WTC11 (cell line): Measurements from ENCODE around the gene ARL15. TPM values are rescaled to one million over a fixed set of nuclear protein-coding genes. Genes with fewer than 3 reads are reported as not detected.

Source experiments
- ATAC-seq: fragments of 200-7000 bp; cut with Tn5 transposase; 2 replicates; pipeline ENCODE4 v1.10.0; 2021; ENCODE audit warnings: mild to moderate bottlenecking, moderate library complexity
- CTCF ChIA-PET: fragments of 300-600 bp; sonication (Branson Sonifier 250); formaldehyde crosslinking; loops from one replicate; lab custom pipeline; 2021; ENCODE audit warnings: antibody characterized with exemption; lab: Charles Lee
- POLR2A ChIA-PET: fragments of 350-600 bp; sonication (Branson Sonifier 250); formaldehyde crosslinking; loops from one replicate; lab custom pipeline; 2021; ENCODE audit warnings: antibody characterized with exemption; lab: Charles Lee
- DNase-seq: peaks from one replicate; pipeline ENCODE4 v3.0.0; 2021; ENCODE audit warnings: low spot score
- H3K27ac Mint-ChIP-seq: 2 replicates; pipeline ENCODE4 v1.8.0; 2021; ENCODE audit warnings: mixed read lengths
- H3K27me3 Mint-ChIP-seq: 2 replicates; pipeline ENCODE4 v1.8.0; 2021; ENCODE audit warnings: low read depth, mild to moderate bottlenecking, moderate library complexity, mixed read lengths
- H3K36me3 Mint-ChIP-seq: 2 replicates; pipeline ENCODE4 v1.8.0; 2021; ENCODE audit warnings: mixed read lengths
- H3K4me1 Mint-ChIP-seq: 2 replicates; pipeline ENCODE4 v1.8.0; 2022; ENCODE audit warnings: mixed read lengths
- H3K4me3 Mint-ChIP-seq: 2 replicates; pipeline ENCODE4 v1.8.0; 2021; ENCODE audit warnings: mild to moderate bottlenecking, moderate library complexity, mixed read lengths
- H3K9me3 Mint-ChIP-seq: 2 replicates; pipeline ENCODE4 v1.8.0; 2021; ENCODE audit warnings: mixed read lengths
- CREB1 ChIP-seq: sonication (generic); formaldehyde crosslinking; IDR thresholded peaks from 2 replicates; pipeline ENCODE4 v1.8.0; 2023; ENCODE audit warnings: mild to moderate bottlenecking, missing genetic modification reagents
- ETV6 ChIP-seq: sonication (generic); formaldehyde crosslinking; IDR thresholded peaks from 2 replicates; pipeline ENCODE4 v1.8.1; 2022; ENCODE audit warnings: mild to moderate bottlenecking, missing genetic modification reagents
- NFE2L1 ChIP-seq: sonication (generic); formaldehyde crosslinking; IDR thresholded peaks from 2 replicates; pipeline ENCODE4 v1.8.1; 2023; ENCODE audit warnings: missing genetic modification reagents
- NFYB ChIP-seq: sonication (generic); formaldehyde crosslinking; conservative IDR thresholded peaks from 2 replicates; pipeline ENCODE4 v1.8.0; 2022; ENCODE audit warnings: low read depth, missing genetic modification reagents
- OVOL2 ChIP-seq: fragments of 250-450 bp; sonication (Bioruptor Pico); IDR thresholded peaks from 2 replicates; pipeline ENCODE4 v1.9.0; 2021; ENCODE audit warnings: mild to moderate bottlenecking, borderline replicate concordance
- RORB ChIP-seq: fragments of 250-450 bp; sonication (Bioruptor Pico); IDR thresholded peaks from 2 replicates; pipeline ENCODE4 v1.9.0; 2021; ENCODE audit warnings: mild to moderate bottlenecking
- TP53 ChIP-seq: sonication (generic); formaldehyde crosslinking; IDR thresholded peaks from 2 replicates; pipeline ENCODE4 v1.8.1; 2023; ENCODE audit warnings: mild to moderate bottlenecking, missing genetic modification reagents
- ZNF138 ChIP-seq: sonication (generic); formaldehyde crosslinking; conservative IDR thresholded peaks from 2 replicates; pipeline ENCODE4 v1.8.1; 2022; ENCODE audit warnings: mild to moderate bottlenecking, moderate library complexity, missing genetic modification reagents
- ZNF232 ChIP-seq: sonication (generic); formaldehyde crosslinking; IDR thresholded peaks from 2 replicates; pipeline ENCODE4 v1.8.0; 2022; ENCODE audit warnings: mild to moderate bottlenecking, missing genetic modification reagents
- total RNA-seq: library from RNA; stranded (reverse); gene quantifications from 3 replicates; pipeline ENCODE4 v1.2.3, GENCODE V29; 2021
- TF ChIP-seq, protein P1 (sequence below): sonication (generic); formaldehyde crosslinking; IDR thresholded peaks from 2 replicates; pipeline ENCODE4 v1.8.0; 2022; ENCODE audit warnings: mild to moderate bottlenecking, missing genetic modification reagents
- TF ChIP-seq, protein P2 (sequence below): fragments of 200-600 bp; IDR thresholded peaks from 2 replicates; pipeline ENCODE4 v1.8.0; 2022; ENCODE audit warnings: antibody characterized with exemption
- TF ChIP-seq, protein P3 (sequence below): sonication (generic); formaldehyde crosslinking; conservative IDR thresholded peaks from 2 replicates; pipeline ENCODE4 v1.8.1; 2023; ENCODE audit warnings: mild to moderate bottlenecking, low read depth, missing genetic modification reagents, moderate library complexity
- TF ChIP-seq, protein P4 (sequence below): sonication (generic); formaldehyde crosslinking; IDR thresholded peaks from 2 replicates; pipeline ENCODE4 v1.8.1; 2022; ENCODE audit warnings: low read depth, mild to moderate bottlenecking, moderate library complexity, missing genetic modification reagents, borderline replicate concordance
- TF ChIP-seq, protein P5 (sequence below): sonication (generic); formaldehyde crosslinking; IDR thresholded peaks from 2 replicates; pipeline ENCODE4 v1.8.0; 2022; ENCODE audit warnings: mild to moderate bottlenecking, missing genetic modification reagents
- TF ChIP-seq, protein P6 (sequence below): sonication (generic); formaldehyde crosslinking; IDR thresholded peaks from 2 replicates; pipeline ENCODE4 v1.8.1; 2023; ENCODE audit warnings: mild to moderate bottlenecking, missing genetic modification reagents, moderate library complexity
- TF ChIP-seq, protein P7 (sequence below): fragments of 250-450 bp; sonication (Bioruptor Pico); IDR thresholded peaks from 2 replicates; pipeline ENCODE4 v1.9.0; 2021; ENCODE audit warnings: mild to moderate bottlenecking
- TF ChIP-seq, protein P8 (sequence below): sonication (generic); formaldehyde crosslinking; IDR thresholded peaks from 2 replicates; pipeline ENCODE4 v1.8.1; 2022; ENCODE audit warnings: mild to moderate bottlenecking, moderate library complexity, missing genetic modification reagents

Gene ARL15
- total RNA-seq, 1 experiment from 2014 or later: 20.1 TPM

DNA sequence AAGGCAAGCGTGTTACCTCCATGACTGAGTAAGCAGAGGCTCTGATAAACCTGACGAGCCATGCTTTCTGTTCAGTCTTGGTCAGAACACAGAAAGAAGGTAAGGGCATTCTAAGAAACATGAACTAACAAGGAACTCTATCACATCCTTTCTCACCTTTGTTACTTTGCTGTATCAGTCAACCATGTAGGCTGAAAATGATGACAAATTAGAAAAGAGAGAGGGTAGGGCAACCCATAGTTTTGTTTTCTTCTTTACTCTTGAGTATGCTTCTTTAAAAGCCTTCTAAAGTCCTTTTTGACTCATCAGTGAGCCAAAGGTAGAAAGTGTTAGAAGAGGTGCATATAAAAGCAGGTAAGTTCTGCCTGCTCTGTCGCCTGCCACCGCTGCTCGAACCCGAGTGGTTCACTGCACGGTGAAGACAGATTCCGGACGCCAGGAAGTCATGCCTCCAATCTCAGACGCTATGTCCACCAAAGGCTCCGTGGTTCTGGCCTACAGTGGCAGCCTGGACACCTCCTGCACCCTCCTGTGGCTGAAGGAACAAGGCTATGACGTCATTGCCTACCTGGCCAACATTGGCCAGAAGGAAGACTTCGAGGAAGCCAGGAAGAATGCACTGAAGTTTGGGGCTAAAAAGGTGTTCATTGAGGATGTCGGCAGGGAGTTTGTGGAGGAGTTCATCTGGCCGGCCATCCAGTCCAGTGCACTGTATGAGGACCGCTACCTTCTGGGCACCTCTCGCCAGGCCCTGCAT, 451.5 kb downstream of the ARL15 start:
- CTCF ChIA-PET: no interaction called here
- DNase-seq (no peak), ATAC-seq (no peak)
- TF ChIP-seq ZNF232 (CRISPR knock-in tag) (no peak), ETV6 (no peak), RORB (CRISPR knock-in tag) (no peak), ZNF138 (CRISPR knock-in tag) (no peak), NFE2L1 (CRISPR knock-in tag) (no peak), OVOL2 (no peak), TP53 (CRISPR knock-in tag) (no peak)
- TF ChIP-seq, protein P1, sequence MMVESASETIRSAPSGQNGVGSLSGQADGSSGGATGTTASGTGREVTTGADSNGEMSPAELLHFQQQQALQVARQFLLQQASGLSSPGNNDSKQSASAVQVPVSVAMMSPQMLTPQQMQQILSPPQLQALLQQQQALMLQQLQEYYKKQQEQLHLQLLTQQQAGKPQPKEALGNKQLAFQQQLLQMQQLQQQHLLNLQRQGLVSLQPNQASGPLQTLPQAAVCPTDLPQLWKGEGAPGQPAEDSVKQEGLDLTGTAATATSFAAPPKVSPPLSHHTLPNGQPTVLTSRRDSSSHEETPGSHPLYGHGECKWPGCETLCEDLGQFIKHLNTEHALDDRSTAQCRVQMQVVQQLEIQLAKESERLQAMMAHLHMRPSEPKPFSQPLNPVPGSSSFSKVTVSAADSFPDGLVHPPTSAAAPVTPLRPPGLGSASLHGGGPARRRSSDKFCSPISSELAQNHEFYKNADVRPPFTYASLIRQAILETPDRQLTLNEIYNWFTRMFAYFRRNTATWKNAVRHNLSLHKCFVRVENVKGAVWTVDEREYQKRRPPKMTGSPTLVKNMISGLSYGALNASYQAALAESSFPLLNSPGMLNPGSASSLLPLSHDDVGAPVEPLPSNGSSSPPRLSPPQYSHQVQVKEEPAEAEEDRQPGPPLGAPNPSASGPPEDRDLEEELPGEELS (CRISPR knock-in tag): no peak
- TF ChIP-seq, protein P2, sequence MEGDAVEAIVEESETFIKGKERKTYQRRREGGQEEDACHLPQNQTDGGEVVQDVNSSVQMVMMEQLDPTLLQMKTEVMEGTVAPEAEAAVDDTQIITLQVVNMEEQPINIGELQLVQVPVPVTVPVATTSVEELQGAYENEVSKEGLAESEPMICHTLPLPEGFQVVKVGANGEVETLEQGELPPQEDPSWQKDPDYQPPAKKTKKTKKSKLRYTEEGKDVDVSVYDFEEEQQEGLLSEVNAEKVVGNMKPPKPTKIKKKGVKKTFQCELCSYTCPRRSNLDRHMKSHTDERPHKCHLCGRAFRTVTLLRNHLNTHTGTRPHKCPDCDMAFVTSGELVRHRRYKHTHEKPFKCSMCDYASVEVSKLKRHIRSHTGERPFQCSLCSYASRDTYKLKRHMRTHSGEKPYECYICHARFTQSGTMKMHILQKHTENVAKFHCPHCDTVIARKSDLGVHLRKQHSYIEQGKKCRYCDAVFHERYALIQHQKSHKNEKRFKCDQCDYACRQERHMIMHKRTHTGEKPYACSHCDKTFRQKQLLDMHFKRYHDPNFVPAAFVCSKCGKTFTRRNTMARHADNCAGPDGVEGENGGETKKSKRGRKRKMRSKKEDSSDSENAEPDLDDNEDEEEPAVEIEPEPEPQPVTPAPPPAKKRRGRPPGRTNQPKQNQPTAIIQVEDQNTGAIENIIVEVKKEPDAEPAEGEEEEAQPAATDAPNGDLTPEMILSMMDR: no peak
- TF ChIP-seq, protein P3, sequence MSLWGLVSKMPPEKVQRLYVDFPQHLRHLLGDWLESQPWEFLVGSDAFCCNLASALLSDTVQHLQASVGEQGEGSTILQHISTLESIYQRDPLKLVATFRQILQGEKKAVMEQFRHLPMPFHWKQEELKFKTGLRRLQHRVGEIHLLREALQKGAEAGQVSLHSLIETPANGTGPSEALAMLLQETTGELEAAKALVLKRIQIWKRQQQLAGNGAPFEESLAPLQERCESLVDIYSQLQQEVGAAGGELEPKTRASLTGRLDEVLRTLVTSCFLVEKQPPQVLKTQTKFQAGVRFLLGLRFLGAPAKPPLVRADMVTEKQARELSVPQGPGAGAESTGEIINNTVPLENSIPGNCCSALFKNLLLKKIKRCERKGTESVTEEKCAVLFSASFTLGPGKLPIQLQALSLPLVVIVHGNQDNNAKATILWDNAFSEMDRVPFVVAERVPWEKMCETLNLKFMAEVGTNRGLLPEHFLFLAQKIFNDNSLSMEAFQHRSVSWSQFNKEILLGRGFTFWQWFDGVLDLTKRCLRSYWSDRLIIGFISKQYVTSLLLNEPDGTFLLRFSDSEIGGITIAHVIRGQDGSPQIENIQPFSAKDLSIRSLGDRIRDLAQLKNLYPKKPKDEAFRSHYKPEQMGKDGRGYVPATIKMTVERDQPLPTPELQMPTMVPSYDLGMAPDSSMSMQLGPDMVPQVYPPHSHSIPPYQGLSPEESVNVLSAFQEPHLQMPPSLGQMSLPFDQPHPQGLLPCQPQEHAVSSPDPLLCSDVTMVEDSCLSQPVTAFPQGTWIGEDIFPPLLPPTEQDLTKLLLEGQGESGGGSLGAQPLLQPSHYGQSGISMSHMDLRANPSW (CRISPR knock-in tag): no peak
- TF ChIP-seq, protein P4, sequence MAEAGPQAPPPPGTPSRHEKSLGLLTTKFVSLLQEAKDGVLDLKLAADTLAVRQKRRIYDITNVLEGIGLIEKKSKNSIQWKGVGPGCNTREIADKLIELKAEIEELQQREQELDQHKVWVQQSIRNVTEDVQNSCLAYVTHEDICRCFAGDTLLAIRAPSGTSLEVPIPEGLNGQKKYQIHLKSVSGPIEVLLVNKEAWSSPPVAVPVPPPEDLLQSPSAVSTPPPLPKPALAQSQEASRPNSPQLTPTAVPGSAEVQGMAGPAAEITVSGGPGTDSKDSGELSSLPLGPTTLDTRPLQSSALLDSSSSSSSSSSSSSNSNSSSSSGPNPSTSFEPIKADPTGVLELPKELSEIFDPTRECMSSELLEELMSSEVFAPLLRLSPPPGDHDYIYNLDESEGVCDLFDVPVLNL (CRISPR knock-in tag): no peak
- TF ChIP-seq, all 79 proteins: peak for 0
- H3K27me3 Mint-ChIP-seq: no peaks in the 10 kb centered on the region; the same call in 1 of the 2 replicates
- H3K4me1 Mint-ChIP-seq: no peaks in the 10 kb centered on the region
- peaks cover 21% of the 10 kb centered on the region for H3K36me3 Mint-ChIP-seq
- no peak overlapping the region for H3K27ac Mint-ChIP-seq
- H3K4me3 Mint-ChIP-seq: no peak overlapping the region
- POLR2A ChIA-PET: no interaction called here
- H3K9me3 Mint-ChIP-seq: peaks cover 49% of the 10 kb centered on the region

DNA sequence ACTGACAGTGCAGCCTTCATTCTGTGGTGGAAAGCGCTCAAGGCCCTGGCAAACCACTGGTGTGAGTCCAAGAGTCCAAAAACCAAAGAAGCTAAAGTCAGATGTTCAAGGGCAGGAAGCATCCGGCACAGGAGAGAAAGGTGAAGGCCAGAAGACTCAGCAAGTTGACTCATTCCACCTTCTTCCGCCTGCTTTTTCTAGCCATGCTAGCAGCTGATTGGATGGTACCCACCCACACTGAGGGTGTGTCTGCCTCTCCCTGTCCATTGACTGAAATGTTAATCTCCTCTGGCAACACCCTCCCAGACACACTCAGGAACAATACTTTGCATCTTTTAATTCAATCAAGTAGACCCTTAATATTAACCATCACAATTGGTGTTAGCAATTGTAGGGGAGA, 453.9 kb downstream of the ARL15 start:
- CTCF ChIA-PET: interaction anchor here (0.5 kb wide), 1 partner anchor 1069 kb away, joined by 5 read pairs; no protein-coding TSS in a partner anchor
- peaks cover 31% of the 10 kb centered on the region for H3K36me3 Mint-ChIP-seq
- TF ChIP-seq, protein P5, sequence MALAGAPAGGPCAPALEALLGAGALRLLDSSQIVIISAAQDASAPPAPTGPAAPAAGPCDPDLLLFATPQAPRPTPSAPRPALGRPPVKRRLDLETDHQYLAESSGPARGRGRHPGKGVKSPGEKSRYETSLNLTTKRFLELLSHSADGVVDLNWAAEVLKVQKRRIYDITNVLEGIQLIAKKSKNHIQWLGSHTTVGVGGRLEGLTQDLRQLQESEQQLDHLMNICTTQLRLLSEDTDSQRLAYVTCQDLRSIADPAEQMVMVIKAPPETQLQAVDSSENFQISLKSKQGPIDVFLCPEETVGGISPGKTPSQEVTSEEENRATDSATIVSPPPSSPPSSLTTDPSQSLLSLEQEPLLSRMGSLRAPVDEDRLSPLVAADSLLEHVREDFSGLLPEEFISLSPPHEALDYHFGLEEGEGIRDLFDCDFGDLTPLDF (CRISPR knock-in tag): no peak
- TF ChIP-seq, protein P6, sequence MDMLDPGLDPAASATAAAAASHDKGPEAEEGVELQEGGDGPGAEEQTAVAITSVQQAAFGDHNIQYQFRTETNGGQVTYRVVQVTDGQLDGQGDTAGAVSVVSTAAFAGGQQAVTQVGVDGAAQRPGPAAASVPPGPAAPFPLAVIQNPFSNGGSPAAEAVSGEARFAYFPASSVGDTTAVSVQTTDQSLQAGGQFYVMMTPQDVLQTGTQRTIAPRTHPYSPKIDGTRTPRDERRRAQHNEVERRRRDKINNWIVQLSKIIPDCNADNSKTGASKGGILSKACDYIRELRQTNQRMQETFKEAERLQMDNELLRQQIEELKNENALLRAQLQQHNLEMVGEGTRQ (CRISPR knock-in tag): no peak
- TF ChIP-seq, protein P4 (CRISPR knock-in tag): no peak
- TF ChIP-seq CREB1 (CRISPR knock-in tag): no peak
- TF ChIP-seq, protein P7, sequence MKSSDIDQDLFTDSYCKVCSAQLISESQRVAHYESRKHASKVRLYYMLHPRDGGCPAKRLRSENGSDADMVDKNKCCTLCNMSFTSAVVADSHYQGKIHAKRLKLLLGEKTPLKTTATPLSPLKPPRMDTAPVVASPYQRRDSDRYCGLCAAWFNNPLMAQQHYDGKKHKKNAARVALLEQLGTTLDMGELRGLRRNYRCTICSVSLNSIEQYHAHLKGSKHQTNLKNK (CRISPR knock-in tag): no peak
- TF ChIP-seq, protein P8, sequence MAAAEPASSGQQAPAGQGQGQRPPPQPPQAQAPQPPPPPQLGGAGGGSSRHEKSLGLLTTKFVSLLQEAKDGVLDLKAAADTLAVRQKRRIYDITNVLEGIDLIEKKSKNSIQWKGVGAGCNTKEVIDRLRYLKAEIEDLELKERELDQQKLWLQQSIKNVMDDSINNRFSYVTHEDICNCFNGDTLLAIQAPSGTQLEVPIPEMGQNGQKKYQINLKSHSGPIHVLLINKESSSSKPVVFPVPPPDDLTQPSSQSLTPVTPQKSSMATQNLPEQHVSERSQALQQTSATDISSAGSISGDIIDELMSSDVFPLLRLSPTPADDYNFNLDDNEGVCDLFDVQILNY: no peak
- no peak for TF ChIP-seq NFYB (CRISPR knock-in tag)

More for the DNA sequence above, 453.9 kb downstream of the ARL15 start:
- ATAC-seq (no peak), DNase-seq (no peak)
- POLR2A ChIA-PET: no interaction called here
- Mint-ChIP-seq H3K27ac (no peak overlapping the region), H3K4me1 (no peaks in the 10 kb centered on the region), H3K27me3 (peaks cover 5% of the 10 kb centered on the region; the same call in 1 of the 2 replicates), H3K9me3 (peaks cover 70% of the 10 kb centered on the region), H3K4me3 (no peak overlapping the region)
